HG02973 (cell line): ENCODE data around the gene LGI4.
A peak's percentile ranks its signal among the peaks of the same experiment; 100 is the strongest.

ENCODE experiments used
- ATAC-seq: cut with Tn5 transposase; IDR thresholded peaks from one replicate; pipeline ENCODE4 v1.9.1; 2021; ENCODE audit warnings: moderate library complexity; ENCODE audit not compliant: unreplicated experiment

LGI4 gene

GRCh38 chr19:35124098-35125060 is 10.5 kb downstream of the LGI4 start:
- ATAC-seq = peak; percentile 68

DNA sequence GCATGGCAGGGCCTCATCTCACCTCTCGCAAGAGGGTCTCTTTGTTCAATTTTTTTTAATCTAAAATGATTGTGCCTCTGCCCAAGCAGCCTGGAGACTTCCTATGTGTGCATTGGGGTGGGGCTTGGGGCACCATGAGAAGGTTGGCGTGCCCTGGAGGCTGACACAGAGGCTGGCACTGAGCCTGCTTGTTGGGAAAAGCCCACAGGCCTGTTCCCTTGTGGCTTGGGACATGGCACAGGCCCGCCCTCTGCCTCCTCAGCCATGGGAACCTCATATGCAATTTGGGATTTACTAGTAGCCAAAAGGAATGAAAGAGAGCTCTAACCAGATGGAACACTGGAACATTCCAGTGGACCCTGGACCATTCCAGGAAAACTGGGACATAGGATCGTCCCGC is 11.3 kb downstream of the LGI4 start:
- ATAC-seq = no peak

- ATAC-seq = no peak
These were observed 11.9 kb downstream of the LGI4 start for GRCh38 chr19:35122687-35123551.

- no peak for ATAC-seq
These were observed 14.0 kb downstream of the LGI4 start for GRCh38 chr19:35120898-35121297.

DNA sequence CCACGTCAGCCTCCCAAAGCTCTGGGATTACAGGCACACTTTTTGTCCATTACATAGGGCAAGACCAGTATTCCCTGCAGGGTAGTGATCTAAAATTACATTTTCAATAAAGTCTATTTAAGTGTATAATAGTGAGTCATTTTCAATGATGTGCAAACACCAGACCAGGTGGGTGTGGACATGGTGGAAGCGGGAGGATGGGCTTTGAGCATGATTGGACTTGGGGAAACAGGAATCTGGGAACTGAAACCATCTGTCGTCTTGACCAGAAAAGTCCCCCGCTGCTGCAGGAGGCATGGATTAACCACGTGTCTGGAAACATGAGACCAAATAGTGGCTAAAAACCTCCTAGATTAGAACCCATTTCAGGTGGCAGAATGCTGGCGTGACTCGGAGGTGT is 14.4 kb downstream of the LGI4 start:
- no peak for ATAC-seq

DNA sequence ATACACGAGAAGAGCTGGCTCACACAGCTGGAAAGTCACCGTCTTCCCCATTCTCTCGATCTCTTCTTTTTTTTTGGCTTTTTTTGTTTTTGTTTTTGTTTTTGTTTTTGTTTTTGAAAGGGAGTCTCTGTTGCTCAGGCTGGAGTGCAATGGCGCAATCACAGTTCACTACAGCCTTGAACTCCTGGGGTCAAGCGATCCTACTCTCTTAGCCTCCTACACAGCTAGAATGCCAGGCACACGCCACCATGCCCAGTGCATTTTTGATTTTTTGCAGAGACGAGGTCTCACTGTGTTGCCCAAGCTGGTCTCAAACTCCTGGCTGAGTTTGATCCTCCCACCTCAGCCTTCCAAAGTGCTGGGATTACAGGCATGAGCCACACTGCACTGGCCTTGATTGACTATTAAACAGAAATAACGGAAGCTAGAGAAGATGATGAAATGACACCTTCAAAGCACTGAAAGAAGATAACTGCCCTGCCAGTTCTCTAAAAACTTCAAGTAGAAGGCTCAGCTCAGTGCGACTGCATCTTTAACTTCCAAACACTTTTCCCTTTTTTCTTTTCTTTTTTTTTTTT is 15.2 kb downstream of the LGI4 start:
- no peak for ATAC-seq

DNA sequence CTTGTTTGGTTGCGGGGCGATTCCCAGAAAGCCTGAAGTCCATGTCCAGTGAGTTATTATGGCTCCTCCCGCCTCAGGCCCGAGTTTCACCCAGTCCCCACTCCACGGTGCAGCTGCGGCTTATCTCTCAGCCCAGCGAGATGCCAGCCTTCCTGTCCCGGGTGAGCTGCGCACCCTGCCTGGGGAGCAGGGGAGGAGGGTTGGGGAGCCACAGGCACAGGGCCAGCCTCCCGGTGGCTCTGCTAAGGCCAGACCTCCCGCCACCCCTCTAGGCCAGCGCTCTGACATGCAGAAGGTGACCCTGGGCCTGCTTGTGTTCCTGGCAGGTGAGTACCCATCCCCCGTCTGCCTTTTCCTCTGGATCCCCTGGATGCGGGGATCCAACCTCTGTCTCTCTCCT is 15.8 kb downstream of the LGI4 start:
- no peak for ATAC-seq

DNA sequence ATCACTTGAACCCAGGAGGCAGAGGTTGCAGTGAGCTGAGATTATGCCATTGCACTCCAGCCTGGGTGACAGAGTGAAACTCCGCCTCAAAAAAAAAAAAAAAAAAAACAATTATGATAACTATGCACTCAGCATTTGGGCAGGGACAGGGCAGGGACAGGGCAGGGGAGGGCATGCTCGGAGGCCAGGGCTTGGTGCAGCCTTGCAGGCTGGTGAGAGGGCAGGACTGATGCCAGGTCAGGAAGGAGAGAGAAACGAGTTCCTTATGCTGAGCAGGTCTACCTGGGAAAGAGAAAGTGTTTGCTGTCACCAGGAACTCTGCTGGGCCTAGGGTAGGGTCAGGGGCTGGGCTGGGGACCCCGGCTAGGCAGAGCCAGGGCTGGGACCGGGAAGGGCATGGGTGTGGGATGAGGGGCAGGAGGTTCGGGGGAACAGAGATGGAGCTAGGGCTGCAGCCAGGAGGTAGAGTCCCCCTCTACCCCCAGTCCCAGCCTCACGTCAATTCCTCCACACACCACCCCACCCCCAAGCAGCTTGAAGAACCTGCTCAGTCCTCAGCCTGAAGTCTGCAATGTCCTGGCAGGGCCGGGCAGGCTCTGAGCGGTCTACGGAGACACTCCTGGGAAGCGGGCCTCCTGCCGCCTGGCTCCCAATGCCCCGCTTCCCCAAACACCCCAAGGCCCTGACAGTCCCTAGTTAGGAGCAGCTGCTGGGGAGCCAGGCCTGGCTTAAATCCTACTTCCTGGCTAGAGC is 16.4 kb downstream of the LGI4 start:
- no peak for ATAC-seq

- no peak for ATAC-seq
These were observed 17.1 kb downstream of the LGI4 start for GRCh38 chr19:35117799-35118198.

DNA sequence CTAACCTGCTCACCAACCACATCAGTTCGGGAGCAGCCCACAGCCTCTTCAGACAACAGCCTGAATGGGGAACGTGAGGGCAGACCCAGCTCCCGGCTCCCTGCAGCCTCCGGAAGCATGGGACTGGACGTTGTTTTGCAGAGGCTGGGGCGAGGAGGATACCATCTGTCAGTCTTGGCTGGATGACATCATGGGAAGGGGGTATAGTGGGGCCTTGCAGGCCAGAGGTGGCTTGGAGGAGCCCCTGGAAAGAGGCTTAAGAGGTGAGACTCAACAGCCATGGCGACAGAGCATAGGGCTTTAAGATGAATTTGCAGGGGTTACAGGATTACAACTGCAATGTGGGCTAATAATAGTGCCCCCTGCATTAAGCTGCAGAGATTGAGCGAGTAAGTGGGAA is 17.7 kb downstream of the LGI4 start:
- no peak for ATAC-seq

DNA sequence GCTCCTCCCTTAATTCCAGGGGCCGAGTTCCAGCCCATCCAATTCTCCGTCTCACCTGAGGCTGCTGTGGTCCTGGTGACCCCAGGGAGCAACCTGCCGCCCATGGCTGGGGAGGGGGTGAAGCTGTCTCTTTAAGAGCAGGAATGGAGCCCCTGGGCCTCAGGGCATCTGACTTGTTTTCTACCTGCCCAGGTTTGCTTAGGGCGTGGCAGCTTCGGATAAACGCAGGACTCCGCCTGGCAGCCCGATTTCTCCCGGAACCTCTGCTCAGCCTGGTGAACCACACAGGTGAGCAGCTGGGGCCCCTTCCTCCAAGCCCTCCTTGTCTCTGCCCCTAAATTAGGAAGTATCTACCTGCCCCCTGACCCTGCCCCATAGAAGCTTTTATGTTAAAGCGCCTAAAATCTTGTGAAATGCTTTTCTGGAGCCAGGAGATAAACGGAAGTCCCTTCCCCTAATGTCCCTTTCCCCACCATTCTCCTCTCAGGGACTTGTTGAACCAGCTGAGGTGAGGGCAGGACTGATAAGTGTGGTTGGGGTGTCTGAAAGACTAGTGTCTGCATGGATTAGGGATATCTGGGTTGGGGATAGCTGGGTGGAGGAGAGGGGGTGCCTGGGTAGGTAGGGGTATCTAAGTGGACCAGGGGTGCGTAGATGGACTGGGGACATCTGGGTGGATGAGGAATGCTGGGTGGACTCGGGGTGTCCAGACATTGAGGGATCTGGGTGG is 18.6 kb downstream of the LGI4 start:
- ATAC-seq = no peak

DNA sequence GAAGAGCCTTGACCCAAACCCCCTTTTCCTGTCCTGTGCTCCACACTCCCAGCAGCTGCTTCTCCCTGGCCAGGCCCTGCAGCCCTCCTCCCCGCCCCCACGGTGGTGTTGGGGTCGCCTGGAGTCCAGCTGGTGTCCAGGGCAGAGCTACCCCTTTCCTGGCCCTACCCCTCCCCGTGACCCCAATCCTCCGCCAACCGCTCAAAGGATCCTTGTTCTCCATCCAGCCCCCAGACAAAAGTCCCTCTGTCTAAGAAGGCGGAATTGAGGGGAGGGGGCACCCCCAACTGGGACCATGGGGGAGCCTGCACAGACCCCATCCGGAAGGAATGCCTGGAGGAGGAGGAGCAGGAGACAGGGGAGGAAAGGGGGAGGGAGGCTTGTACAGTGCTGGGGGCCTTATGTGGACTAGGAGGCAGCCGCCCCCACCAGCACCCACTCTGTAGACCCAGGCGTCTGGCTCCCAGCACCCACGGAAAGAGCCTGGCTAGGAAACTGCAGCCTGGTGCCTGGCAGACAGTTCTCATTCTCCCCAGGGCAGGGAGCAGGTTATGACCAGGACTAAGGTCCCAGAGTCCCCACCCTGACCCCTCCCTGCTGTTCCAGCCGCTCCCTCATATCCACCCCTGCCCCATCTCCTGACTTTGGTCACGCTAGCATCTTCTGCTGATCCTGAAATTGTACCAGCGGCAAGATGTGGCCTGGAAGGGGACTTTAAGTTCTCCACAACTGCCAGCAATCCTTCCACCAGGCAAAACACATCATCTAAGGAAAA is 19.5 kb downstream of the LGI4 start, which contains the start of gene FXYD3:
FXYD3 (plus strand) TSS at position 647 of the 775 bp plus-strand sequence. CDS start 3,554 bp downstream, outside the sequence.
- ATAC-seq = no peak

DNA sequence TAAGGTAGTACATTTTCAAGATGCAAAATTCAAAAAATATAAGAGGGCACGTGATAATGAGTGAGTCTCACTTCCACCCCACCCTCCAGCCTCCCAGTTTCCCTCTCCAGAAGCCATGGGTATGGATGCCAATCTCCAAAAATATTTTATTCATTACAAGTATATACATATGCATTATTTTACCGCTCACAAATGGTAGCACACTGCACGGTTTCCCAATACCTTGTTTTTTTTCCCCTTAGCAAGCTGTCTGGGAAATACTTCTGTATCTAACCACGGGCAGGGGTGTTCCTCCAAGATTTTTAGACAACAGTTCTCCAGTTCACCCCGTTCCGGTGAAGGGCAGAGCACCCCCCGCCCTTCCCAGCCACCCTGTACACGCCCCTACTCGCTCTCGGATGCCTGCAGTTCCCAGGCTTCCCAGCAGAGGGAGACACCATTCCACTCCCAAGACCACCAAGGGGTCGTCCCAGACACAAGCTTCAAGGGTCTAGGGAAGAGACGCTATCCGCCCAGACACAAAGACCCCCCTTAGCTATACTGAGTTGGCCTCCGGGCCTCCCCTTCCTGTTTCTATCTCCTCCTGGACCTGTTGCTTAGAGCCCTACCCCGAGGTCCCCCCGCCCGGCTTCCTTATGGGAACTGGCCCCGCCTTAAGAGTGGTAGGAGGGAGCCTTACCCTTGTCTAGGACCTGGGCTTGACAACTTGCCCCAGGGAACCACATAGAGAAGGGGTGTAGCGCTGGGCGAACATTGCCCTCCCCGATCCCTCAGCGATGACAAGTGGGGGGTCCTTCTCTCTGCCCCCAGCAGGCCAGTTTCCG is 20.3 kb downstream of the LGI4 start:
- no peak for ATAC-seq

GRCh38 chr19:35112995-35113688 is 21.7 kb downstream of the LGI4 start:
- no peak for ATAC-seq

DNA sequence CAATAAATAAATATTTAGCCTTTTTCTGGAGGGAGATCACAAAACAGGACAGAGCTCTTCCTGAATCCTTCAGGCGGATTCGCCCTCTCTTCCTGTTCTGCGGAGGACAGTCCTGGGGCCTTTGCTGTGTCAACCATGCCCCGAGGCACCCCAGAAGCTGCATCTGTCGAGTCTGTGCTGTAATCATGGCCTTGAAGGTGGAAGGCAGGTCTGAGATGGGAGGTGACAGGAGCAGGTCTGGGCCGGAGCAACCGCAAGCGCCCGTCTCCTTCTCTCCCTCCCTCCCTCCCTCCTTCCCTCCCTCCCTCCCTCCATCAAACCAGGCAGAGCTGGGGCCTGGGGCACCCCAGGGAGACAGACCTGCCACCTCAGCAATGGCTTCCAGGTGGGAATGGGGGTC is 23.9 kb downstream of the LGI4 start:
- ATAC-seq = no peak

DNA sequence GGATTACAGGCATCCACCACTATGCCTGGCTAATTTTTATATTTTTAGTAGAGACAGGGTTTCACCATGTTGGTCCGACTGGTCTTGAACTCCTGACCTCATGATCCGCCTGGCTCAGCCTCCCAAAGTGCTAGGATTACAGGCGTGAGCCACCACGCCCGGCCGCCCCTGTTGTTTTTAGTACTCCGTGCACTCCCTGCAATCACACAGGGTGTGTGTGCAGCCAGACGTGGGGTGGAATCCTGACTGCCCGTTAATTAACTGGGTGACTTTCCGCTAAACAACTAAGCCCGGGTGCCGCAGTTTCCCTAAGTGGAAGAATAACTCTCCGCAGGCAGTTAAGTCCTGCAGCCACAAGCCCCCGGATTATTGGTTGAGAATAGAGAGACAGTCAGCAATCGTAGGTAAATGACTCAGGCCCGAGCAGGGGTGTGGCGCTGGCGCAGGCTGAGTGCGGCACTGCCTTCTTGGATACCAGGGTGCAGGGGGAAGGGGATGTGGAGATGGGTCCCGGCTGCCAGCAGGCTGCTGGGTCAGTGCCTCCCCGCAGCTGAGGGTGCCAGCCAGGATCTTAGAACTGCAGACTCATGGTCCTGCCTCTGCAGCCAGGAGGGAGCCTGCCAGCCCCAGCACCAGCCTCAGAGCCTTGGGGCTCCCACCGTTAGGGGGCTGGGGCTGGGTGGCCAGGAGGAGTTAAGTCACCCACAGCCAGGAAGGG is 25.3 kb downstream of the LGI4 start:
- no peak for ATAC-seq

- no peak for ATAC-seq
These were observed 26.1 kb downstream of the LGI4 start for GRCh38 chr19:35108730-35109129.
